ENCODE data around the gene ADPGK.

ADPGK gene

DNA sequence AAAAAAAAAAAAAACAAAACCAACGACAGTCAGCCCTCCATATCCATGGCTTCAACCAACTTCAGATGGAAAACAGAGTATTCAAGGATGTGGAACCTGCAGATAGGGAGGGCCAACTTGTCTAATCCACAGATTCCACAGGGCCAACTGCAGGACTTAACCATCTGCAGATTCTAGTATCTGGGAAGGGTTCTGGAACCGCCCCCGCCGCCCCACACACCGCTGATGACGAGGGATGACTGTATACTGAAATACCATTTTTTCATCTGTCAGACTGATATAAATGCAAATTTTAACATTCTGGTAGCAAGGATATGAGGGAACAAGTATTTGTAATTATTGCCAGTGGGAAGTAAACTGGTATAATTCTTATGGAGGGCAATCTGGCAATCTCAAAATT lies 29.5 kb downstream of the ADPGK start:
- no CpG with 5 or more reads among the region's 6 CpGs for WGBS (ENCODE audit: insufficient coverage)
- CTCF ChIA-PET: no interaction called here

DNA sequence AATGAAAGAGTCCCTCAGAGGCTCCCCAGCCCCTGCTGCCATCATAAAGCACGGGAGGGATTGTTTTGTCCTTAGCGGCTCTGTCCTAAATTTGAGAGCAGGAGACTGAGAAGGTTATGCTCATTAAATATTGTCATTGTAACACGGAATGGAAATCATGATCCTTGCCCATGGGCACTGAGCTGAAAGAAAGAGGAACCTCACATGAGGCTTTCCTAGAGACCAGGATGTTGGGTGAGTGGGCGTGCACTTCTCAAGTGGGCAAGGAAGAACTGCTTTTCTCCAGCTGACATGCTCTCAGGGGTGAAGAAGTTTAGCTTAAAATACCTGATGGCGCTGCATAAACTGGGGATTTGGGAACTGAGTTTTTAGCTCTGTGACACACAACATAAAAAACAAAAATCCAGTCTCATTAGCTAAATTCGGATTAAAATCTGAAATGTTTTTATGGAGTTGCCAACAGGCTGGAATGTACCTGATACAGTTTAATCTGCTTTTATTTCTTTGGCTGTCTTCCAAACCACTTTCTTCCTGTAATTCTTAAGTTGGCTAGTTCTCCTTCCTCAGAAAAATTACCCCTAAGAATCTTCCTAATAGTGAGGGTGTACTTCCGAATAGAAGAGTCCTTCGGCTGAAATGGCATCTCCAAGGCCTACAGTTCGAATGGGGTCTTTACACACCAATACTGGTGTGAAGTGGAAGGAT lies 31.7 kb downstream of the ADPGK start:
- Histone ChIP-seq H3K4me1 (ENCODE audit: control extremely low read depth in 1 of 4, control insufficient read depth in 4 of 4, insufficient read depth in 4 of 4, low read length in 3 of 4) (peaks cover 5 to 38% (median 31%) of the 10 kb centered on the region in 4 experiments), H3K4me3 (ENCODE audit: control insufficient read depth in 1 of 7, extremely low read depth in 1 of 7, insufficient read depth in 4 of 7, low read depth in 2 of 7, low read length in 6 of 7) (peak overlapping the region in 3 of 7 experiments; percentile 17 to 38 (median 25)), H3K27me3 (replicated peaks in 2 of 5; ENCODE audit: control insufficient read depth in 4 of 5, insufficient read depth in 5 of 5, low read length in 4 of 5) (no peaks in the 10 kb centered on the region), H3K36me3 (ENCODE audit: control insufficient read depth in 4 of 4, insufficient read depth in 4 of 4, low read length in 3 of 4) (peaks cover 24 to 50% (median 34%) of the 10 kb centered on the region in 4 experiments), H3K27ac (ENCODE audit: insufficient read depth in 1 of 2, low read depth in 1 of 2, low read length in 2 of 2, poor library complexity in 1 of 2, severe bottlenecking in 2 of 2) (peak overlapping the region in 1 of 2 experiments; percentile 27), H3K9me3 (ENCODE audit: control extremely low read depth in 1 of 5, control insufficient read depth in 4 of 5, insufficient read depth in 2 of 5, low read depth in 1 of 5, low read length in 4 of 5) (no peaks in the 10 kb centered on the region)
- peak; percentile 80 to 93 (median 88) for DNase-seq
- ChIA-PET CTCF (interaction anchor here (0.6 to 1.7 kb wide), 7 partner anchors 12 to 41 kb away, joined by 3 to 5 read pairs (median 3); no protein-coding TSS in a partner anchor), POLR2A (no interaction called here)
- 5% methylated on average over 6 of the region's 9 CpGs for WGBS (ENCODE audit: insufficient coverage)

More for the DNA sequence above, 29.5 kb downstream of the ADPGK start:
- Histone ChIP-seq H3K4me1 (ENCODE audit: control extremely low read depth in 1 of 4, control insufficient read depth in 4 of 4, insufficient read depth in 4 of 4, low read length in 3 of 4) (peaks cover 5 to 51% (median 40%) of the 10 kb centered on the region in 4 experiments), H3K36me3 (ENCODE audit: control insufficient read depth in 4 of 4, insufficient read depth in 4 of 4, low read length in 3 of 4) (peaks cover 24 to 65% (median 39%) of the 10 kb centered on the region in 4 experiments), H3K9me3 (ENCODE audit: control extremely low read depth in 1 of 5, control insufficient read depth in 4 of 5, insufficient read depth in 2 of 5, low read depth in 1 of 5, low read length in 4 of 5) (no peaks in the 10 kb centered on the region), H3K27ac (ENCODE audit: insufficient read depth in 1 of 2, low read depth in 1 of 2, low read length in 2 of 2, poor library complexity in 1 of 2, severe bottlenecking in 2 of 2) (no peak overlapping the region), H3K4me3 (ENCODE audit: control insufficient read depth in 1 of 7, extremely low read depth in 1 of 7, insufficient read depth in 4 of 7, low read depth in 2 of 7, low read length in 6 of 7) (no peak overlapping the region), H3K27me3 (replicated peaks in 2 of 5; ENCODE audit: control insufficient read depth in 4 of 5, insufficient read depth in 5 of 5, low read length in 4 of 5) (no peaks in the 10 kb centered on the region)
- no peak for DNase-seq
- POLR2A ChIA-PET: no interaction called here

GRCh38 chr15:72749700-72750099 lies 33.9 kb downstream of the ADPGK start:
- Histone ChIP-seq H3K27ac (ENCODE audit: insufficient read depth in 1 of 2, low read depth in 1 of 2, low read length in 2 of 2, poor library complexity in 1 of 2, severe bottlenecking in 2 of 2) (no peak overlapping the region), H3K9me3 (ENCODE audit: control extremely low read depth in 1 of 5, control insufficient read depth in 4 of 5, insufficient read depth in 2 of 5, low read depth in 1 of 5, low read length in 4 of 5) (no peaks in the 10 kb centered on the region), H3K4me3 (ENCODE audit: control insufficient read depth in 1 of 7, extremely low read depth in 1 of 7, insufficient read depth in 4 of 7, low read depth in 2 of 7, low read length in 6 of 7) (no peak overlapping the region), H3K27me3 (replicated peaks in 2 of 5; ENCODE audit: control insufficient read depth in 4 of 5, insufficient read depth in 5 of 5, low read length in 4 of 5) (no peaks in the 10 kb centered on the region), H3K4me1 (ENCODE audit: control extremely low read depth in 1 of 4, control insufficient read depth in 4 of 4, insufficient read depth in 4 of 4, low read length in 3 of 4) (peaks cover 5 to 38% (median 31%) of the 10 kb centered on the region in 4 experiments), H3K36me3 (ENCODE audit: control insufficient read depth in 4 of 4, insufficient read depth in 4 of 4, low read length in 3 of 4) (peaks cover 5 to 28% (median 17%) of the 10 kb centered on the region in 4 experiments)
- WGBS (ENCODE audit: insufficient coverage): 100% methylated on average over 2 of the region's 2 CpGs
- ChIA-PET CTCF (interaction anchor here (0.7 to 1.3 kb wide), 2 partner anchors 23 to 28 kb away, joined by 3 to 4 read pairs; no protein-coding TSS in a partner anchor), POLR2A (no interaction called here)
- no peak for DNase-seq

DNA sequence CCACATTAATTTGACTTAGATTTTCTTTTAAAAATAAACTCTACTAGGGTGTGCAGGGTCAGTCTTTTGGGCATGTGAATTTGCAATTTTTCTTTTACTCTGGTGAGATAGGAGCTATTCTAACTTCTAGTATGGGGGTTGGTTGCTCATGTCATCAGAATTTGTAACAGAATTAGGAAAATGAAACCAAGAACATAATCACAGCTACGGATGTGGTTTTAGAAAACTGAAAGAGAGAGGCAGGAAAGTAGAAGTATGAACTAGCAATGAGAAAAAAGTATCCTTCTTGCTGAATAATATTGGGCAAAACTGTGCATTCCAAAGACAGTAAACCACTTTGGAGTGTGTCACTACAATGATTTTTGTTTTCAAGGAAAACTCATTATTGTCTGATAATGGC lies 43.3 kb downstream of the ADPGK start:
- no peak overlapping the region for H3K27ac ChIP-seq (ENCODE audit: insufficient read depth in 1 of 2, low read depth in 1 of 2, low read length in 2 of 2, poor library complexity in 1 of 2, severe bottlenecking in 2 of 2)
- peaks cover 8 to 31% (median 13%) of the 10 kb centered on the region in 4 experiments for H3K36me3 ChIP-seq (ENCODE audit: control insufficient read depth in 4 of 4, insufficient read depth in 4 of 4, low read length in 3 of 4)
- H3K4me1 ChIP-seq (ENCODE audit: control extremely low read depth in 1 of 4, control insufficient read depth in 4 of 4, insufficient read depth in 4 of 4, low read length in 3 of 4): peaks cover 0 to 3% (median 1%) of the 10 kb centered on the region in 4 experiments

DNA sequence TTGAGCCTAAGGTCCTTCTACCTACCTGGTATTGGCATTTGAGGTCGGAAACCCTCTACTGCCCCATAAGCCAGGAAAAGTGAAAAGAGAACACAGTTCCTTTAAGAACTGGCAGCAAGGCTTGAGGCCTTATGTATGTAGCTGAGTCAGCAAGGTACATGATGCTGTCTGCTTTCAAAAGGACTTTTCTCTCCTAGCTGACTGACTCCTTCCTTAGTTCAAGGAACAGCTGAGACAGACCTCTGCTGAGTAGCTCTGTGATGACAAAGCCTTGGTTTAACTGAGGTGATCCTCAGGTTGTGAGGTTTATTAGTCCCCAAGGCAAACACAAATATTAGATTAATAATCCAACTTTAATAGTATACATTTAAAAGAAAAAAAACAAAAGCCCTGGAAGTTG lies 45.8 kb downstream of the ADPGK start:
- CTCF ChIA-PET: no interaction called here
- no peak for DNase-seq
- Histone ChIP-seq H3K4me3 (ENCODE audit: control insufficient read depth in 1 of 7, extremely low read depth in 1 of 7, insufficient read depth in 4 of 7, low read depth in 2 of 7, low read length in 6 of 7) (no peak overlapping the region), H3K27ac (ENCODE audit: insufficient read depth in 1 of 2, low read depth in 1 of 2, low read length in 2 of 2, poor library complexity in 1 of 2, severe bottlenecking in 2 of 2) (no peak overlapping the region), H3K4me1 (ENCODE audit: control extremely low read depth in 1 of 4, control insufficient read depth in 4 of 4, insufficient read depth in 4 of 4, low read length in 3 of 4) (peaks cover 0 to 3% (median 1%) of the 10 kb centered on the region in 4 experiments), H3K27me3 (replicated peaks in 2 of 5; ENCODE audit: control insufficient read depth in 4 of 5, insufficient read depth in 5 of 5, low read length in 4 of 5) (no peaks in the 10 kb centered on the region), H3K9me3 (ENCODE audit: control extremely low read depth in 1 of 5, control insufficient read depth in 4 of 5, insufficient read depth in 2 of 5, low read depth in 1 of 5, low read length in 4 of 5) (no peaks in the 10 kb centered on the region), H3K36me3 (ENCODE audit: control insufficient read depth in 4 of 4, insufficient read depth in 4 of 4, low read length in 3 of 4) (peaks cover 8 to 31% (median 13%) of the 10 kb centered on the region in 4 experiments)
- 100% methylated on average over 1 of the region's 1 CpG for WGBS (ENCODE audit: insufficient coverage)
- POLR2A ChIA-PET: no interaction called here

More for the DNA sequence above, 43.3 kb downstream of the ADPGK start:
- ChIA-PET POLR2A (no interaction called here), CTCF (interaction anchor here (0.8 to 1.1 kb wide), 3 partner anchors 11 to 18 kb away, joined by 3 to 4 read pairs (median 4); no protein-coding TSS in a partner anchor)
- DNase-seq: peak in 2 of 3 donors; percentile 8 to 10
- no CpG with 5 or more reads among the region's 1 CpG for WGBS (ENCODE audit: insufficient coverage)
- Histone ChIP-seq H3K27me3 (replicated peaks in 2 of 5; ENCODE audit: control insufficient read depth in 4 of 5, insufficient read depth in 5 of 5, low read length in 4 of 5) (no peaks in the 10 kb centered on the region), H3K4me3 (ENCODE audit: control insufficient read depth in 1 of 7, extremely low read depth in 1 of 7, insufficient read depth in 4 of 7, low read depth in 2 of 7, low read length in 6 of 7) (no peak overlapping the region), H3K9me3 (ENCODE audit: control extremely low read depth in 1 of 5, control insufficient read depth in 4 of 5, insufficient read depth in 2 of 5, low read depth in 1 of 5, low read length in 4 of 5) (no peaks in the 10 kb centered on the region)

GRCh38 chr15:72737061-72737460 lies 46.5 kb downstream of the ADPGK start:
- Histone ChIP-seq H3K27ac (ENCODE audit: insufficient read depth in 1 of 2, low read depth in 1 of 2, low read length in 2 of 2, poor library complexity in 1 of 2, severe bottlenecking in 2 of 2) (no peak overlapping the region), H3K27me3 (replicated peaks in 2 of 5; ENCODE audit: control insufficient read depth in 4 of 5, insufficient read depth in 5 of 5, low read length in 4 of 5) (no peaks in the 10 kb centered on the region), H3K4me3 (ENCODE audit: control insufficient read depth in 1 of 7, extremely low read depth in 1 of 7, insufficient read depth in 4 of 7, low read depth in 2 of 7, low read length in 6 of 7) (no peak overlapping the region), H3K4me1 (ENCODE audit: control extremely low read depth in 1 of 4, control insufficient read depth in 4 of 4, insufficient read depth in 4 of 4, low read length in 3 of 4) (peaks cover 0 to 3% (median 1%) of the 10 kb centered on the region in 4 experiments), H3K9me3 (ENCODE audit: control extremely low read depth in 1 of 5, control insufficient read depth in 4 of 5, insufficient read depth in 2 of 5, low read depth in 1 of 5, low read length in 4 of 5) (no peaks in the 10 kb centered on the region), H3K36me3 (ENCODE audit: control insufficient read depth in 4 of 4, insufficient read depth in 4 of 4, low read length in 3 of 4) (peaks cover 8 to 31% (median 12%) of the 10 kb centered on the region in 4 experiments)
- 80% methylated on average over 1 of the region's 3 CpGs for WGBS (ENCODE audit: insufficient coverage)
- POLR2A ChIA-PET: no interaction called here
- DNase-seq: no peak
- CTCF ChIA-PET: interaction anchor here (0.5 to 9.1 kb wide), 6 partner anchors 14 to 355 kb away, joined by 3 to 65 read pairs (median 4); no protein-coding TSS in a partner anchor

GRCh38 chr15:72735111-72735510 lies 48.4 kb downstream of the ADPGK start:
- CTCF ChIA-PET: interaction anchor here (0.9 to 9.1 kb wide), 2 partner anchors 14 to 347 kb away, joined by 3 to 65 read pairs; no protein-coding TSS in a partner anchor
- DNase-seq: no peak
- H3K27me3 ChIP-seq (replicated peaks in 2 of 5; ENCODE audit: control insufficient read depth in 4 of 5, insufficient read depth in 5 of 5, low read length in 4 of 5): no peaks in the 10 kb centered on the region
- no peak overlapping the region for H3K4me3 ChIP-seq (ENCODE audit: control insufficient read depth in 1 of 7, extremely low read depth in 1 of 7, insufficient read depth in 4 of 7, low read depth in 2 of 7, low read length in 6 of 7)
- no peaks in the 10 kb centered on the region for H3K9me3 ChIP-seq (ENCODE audit: control extremely low read depth in 1 of 5, control insufficient read depth in 4 of 5, insufficient read depth in 2 of 5, low read depth in 1 of 5, low read length in 4 of 5)
- WGBS (ENCODE audit: insufficient coverage): 100% methylated on average over 2 of the region's 2 CpGs
- peaks cover 8 to 31% (median 13%) of the 10 kb centered on the region in 4 experiments for H3K36me3 ChIP-seq (ENCODE audit: control insufficient read depth in 4 of 4, insufficient read depth in 4 of 4, low read length in 3 of 4)
- no peak overlapping the region for H3K27ac ChIP-seq (ENCODE audit: insufficient read depth in 1 of 2, low read depth in 1 of 2, low read length in 2 of 2, poor library complexity in 1 of 2, severe bottlenecking in 2 of 2)
- POLR2A ChIA-PET: no interaction called here
- H3K4me1 ChIP-seq (ENCODE audit: control extremely low read depth in 1 of 4, control insufficient read depth in 4 of 4, insufficient read depth in 4 of 4, low read length in 3 of 4): peaks cover 0 to under 1% (median 0%) of the 10 kb centered on the region in 4 experiments
